Suprapubic skin (tissue), 3 donors: ENCODE measurements around the gene C12orf42.

Experiments
- POLR2A ChIP-seq, 2 donors: fragments of 450-650 bp; IDR thresholded peaks; one replicate each; pipeline ENCODE4 v1.6.1; 2017; ENCODE audit warnings: antibody characterized with exemption in 2 of 2, mild to moderate bottlenecking in 2 of 2, moderate library complexity in 2 of 2
- TF ChIP-seq, protein P1 (sequence below), 2 donors: fragments of 200-600 bp in 1 of 2; fragments of 450-650 bp in 1 of 2; sonication (generic) in 1 of 2; IDR thresholded peaks; one replicate each; pipeline ENCODE4 v1.5.1; 2016 to 2019; ENCODE audit warnings: antibody characterized with exemption in 2 of 2, mild to moderate bottlenecking in 1 of 2, moderate library complexity in 1 of 2

DNA sequence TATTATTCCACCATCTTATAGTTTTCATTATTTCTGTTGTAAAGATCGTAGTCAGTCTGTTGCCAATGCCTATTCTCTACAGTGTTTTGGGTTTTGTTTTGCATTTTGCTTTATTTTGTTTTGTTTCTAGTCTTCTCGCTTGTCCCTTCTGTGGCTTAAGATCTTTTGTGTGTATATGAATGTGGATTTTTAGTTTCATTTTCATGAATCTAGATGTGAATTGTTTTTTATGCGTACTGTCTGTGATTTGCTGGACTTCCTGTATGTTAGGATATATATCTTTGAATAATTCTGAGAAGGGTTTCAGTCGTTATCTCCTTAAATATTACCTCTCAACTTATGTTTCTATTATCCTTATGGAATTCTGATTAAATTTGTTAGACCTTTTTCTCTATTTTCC lies 13.4 kb downstream of the C12orf42 start:
- TF ChIP-seq POLR2A (IDR thresholded peaks at IDR 0.05): no peak
- TF ChIP-seq, protein P1, sequence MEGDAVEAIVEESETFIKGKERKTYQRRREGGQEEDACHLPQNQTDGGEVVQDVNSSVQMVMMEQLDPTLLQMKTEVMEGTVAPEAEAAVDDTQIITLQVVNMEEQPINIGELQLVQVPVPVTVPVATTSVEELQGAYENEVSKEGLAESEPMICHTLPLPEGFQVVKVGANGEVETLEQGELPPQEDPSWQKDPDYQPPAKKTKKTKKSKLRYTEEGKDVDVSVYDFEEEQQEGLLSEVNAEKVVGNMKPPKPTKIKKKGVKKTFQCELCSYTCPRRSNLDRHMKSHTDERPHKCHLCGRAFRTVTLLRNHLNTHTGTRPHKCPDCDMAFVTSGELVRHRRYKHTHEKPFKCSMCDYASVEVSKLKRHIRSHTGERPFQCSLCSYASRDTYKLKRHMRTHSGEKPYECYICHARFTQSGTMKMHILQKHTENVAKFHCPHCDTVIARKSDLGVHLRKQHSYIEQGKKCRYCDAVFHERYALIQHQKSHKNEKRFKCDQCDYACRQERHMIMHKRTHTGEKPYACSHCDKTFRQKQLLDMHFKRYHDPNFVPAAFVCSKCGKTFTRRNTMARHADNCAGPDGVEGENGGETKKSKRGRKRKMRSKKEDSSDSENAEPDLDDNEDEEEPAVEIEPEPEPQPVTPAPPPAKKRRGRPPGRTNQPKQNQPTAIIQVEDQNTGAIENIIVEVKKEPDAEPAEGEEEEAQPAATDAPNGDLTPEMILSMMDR (IDR thresholded peaks at IDR 0.05): no peak
